HEK293 (cell line): Measurements from ENCODE around the gene SMURF1.

Experiments used
- CTCF ChIA-PET: fragments of 350-600 bp; formaldehyde crosslinking; extraction: SDS; loops from one replicate; lab custom pipeline; 2021; ENCODE audit warnings: antibody characterized with exemption; lab: Yijun Ruan, JAX
- POLR2A ChIA-PET: fragments of 300-600 bp; formaldehyde crosslinking; extraction: SDS; loops from one replicate; lab custom pipeline; 2020; ENCODE audit warnings: antibody characterized with exemption, inconsistent platforms; lab: Yijun Ruan, JAX
- H3K27ac ChIP-seq: fragments of 200-500 bp; sonication (Bioruptor generic); 2 replicates; pipeline ENCODE4 v1.5.1; 2014; ENCODE audit warnings: low read depth, low read length, control low read depth, inconsistent platforms; ENCODE audit errors: extremely low read depth
- H3K36me3 ChIP-seq, 2 experiments: fragments of 200-500 bp in 1 of 2; sonication (Bioruptor generic) in 1 of 2; 1 replicate in 1 of 2; 2 replicates in 1 of 2; pipeline ENCODE4 v1.5.1; 2014 to 2017; ENCODE audit warnings: inconsistent platforms in 2 of 2, low read length in 2 of 2; ENCODE audit not compliant: control insufficient read depth in 2 of 2, insufficient read depth in 1 of 2
- H3K4me1 ChIP-seq: fragments of 200-500 bp; sonication (Bioruptor generic); 2 replicates; pipeline ENCODE4 v1.5.1; 2014; ENCODE audit warnings: mild to moderate bottlenecking, low read length, inconsistent platforms; ENCODE audit not compliant: control insufficient read depth, insufficient read depth
- H3K4me3 ChIP-seq: 2 replicates; pipeline ENCODE4 v1.5.1; 2011; ENCODE audit warnings: low read depth, mild to moderate bottlenecking, control low read depth, low read length, moderate library complexity
- H3K9me3 ChIP-seq: fragments of 200-500 bp; sonication (Bioruptor generic); 2 replicates; pipeline ENCODE4 v1.5.1; 2014; ENCODE audit warnings: low read depth, low read length, inconsistent platforms; ENCODE audit not compliant: control insufficient read depth, insufficient read depth
- ATF2 ChIP-seq: fragments of 450-650 bp; formaldehyde crosslinking; IDR thresholded peaks from 2 replicates; pipeline ENCODE4 v1.5.1; 2016; ENCODE audit warnings: missing biosample characterization, missing genetic modification characterization, low read depth
- BCL11B ChIP-seq: fragments of 450-650 bp; formaldehyde crosslinking; IDR thresholded peaks from 2 replicates; pipeline ENCODE4 v1.5.1; 2016; ENCODE audit warnings: low read depth, missing biosample characterization, missing genetic modification characterization
- EGR2 ChIP-seq: fragments of 450-650 bp; formaldehyde crosslinking; IDR thresholded peaks from 2 replicates; pipeline ENCODE4 v1.5.1; 2016; ENCODE audit warnings: low read depth, missing biosample characterization, missing genetic modification characterization
- KLF17 ChIP-seq: fragments of 450-650 bp; formaldehyde crosslinking; IDR thresholded peaks from 2 replicates; pipeline ENCODE4 v1.5.1; 2016; ENCODE audit warnings: missing biosample characterization, missing genetic modification characterization
- KLF8 ChIP-seq: fragments of 450-650 bp; formaldehyde crosslinking; IDR thresholded peaks from 2 replicates; pipeline ENCODE4 v1.5.1; 2016; ENCODE audit warnings: missing biosample characterization, missing genetic modification characterization
- MZF1 ChIP-seq: fragments of 450-650 bp; formaldehyde crosslinking; IDR thresholded peaks from 2 replicates; pipeline ENCODE4 v1.5.1; 2017; ENCODE audit warnings: missing biosample characterization, missing genetic modification characterization, borderline replicate concordance
- PATZ1 ChIP-seq: fragments of 450-650 bp; formaldehyde crosslinking; IDR thresholded peaks from 2 replicates; pipeline ENCODE4 v1.5.1; 2016; ENCODE audit warnings: missing biosample characterization, missing genetic modification characterization
- PRDM1 ChIP-seq: fragments of 450-650 bp; formaldehyde crosslinking; IDR thresholded peaks from 2 replicates; pipeline ENCODE4; 2016; ENCODE audit warnings: missing biosample characterization, missing genetic modification characterization
- ZBTB11 ChIP-seq: fragments of 450-650 bp; formaldehyde crosslinking; conservative IDR thresholded peaks from 2 replicates; pipeline ENCODE4 v1.5.1; 2016; ENCODE audit warnings: low read depth, missing biosample characterization, missing genetic modification characterization
- ZFHX2 ChIP-seq: fragments of 450-650 bp; formaldehyde crosslinking; conservative IDR thresholded peaks from 2 replicates; pipeline ENCODE4 v1.5.1; 2016; ENCODE audit warnings: missing biosample characterization, missing genetic modification characterization
- ZNF148 ChIP-seq: fragments of 450-650 bp; formaldehyde crosslinking; IDR thresholded peaks from 2 replicates; pipeline ENCODE4 v1.5.0; 2017; ENCODE audit warnings: missing biosample characterization, missing genetic modification characterization, borderline replicate concordance
- ZNF202 ChIP-seq: fragments of 450-650 bp; formaldehyde crosslinking; IDR thresholded peaks from 2 replicates; pipeline ENCODE4 v1.5.1; 2016; ENCODE audit warnings: missing biosample characterization, missing genetic modification characterization, borderline replicate concordance
- ZNF24 ChIP-seq: fragments of 450-650 bp; formaldehyde crosslinking; IDR thresholded peaks from 2 replicates; pipeline ENCODE4 v1.5.1; 2016; ENCODE audit warnings: missing biosample characterization, missing genetic modification characterization
- ZNF324 ChIP-seq: fragments of 450-650 bp; formaldehyde crosslinking; IDR thresholded peaks from 2 replicates; pipeline ENCODE4 v1.5.1; 2016; ENCODE audit warnings: missing biosample characterization, missing genetic modification characterization
- ZNF335 ChIP-seq: fragments of 450-650 bp; formaldehyde crosslinking; conservative IDR thresholded peaks from 2 replicates; pipeline ENCODE4 v1.5.1; 2016; ENCODE audit warnings: missing biosample characterization, missing genetic modification characterization
- ZNF571 ChIP-seq: fragments of 450-650 bp; formaldehyde crosslinking; IDR thresholded peaks from 2 replicates; pipeline ENCODE4 v1.5.0; 2017; ENCODE audit warnings: missing biosample characterization, missing genetic modification characterization
- ZNF600 ChIP-seq: fragments of 450-650 bp; formaldehyde crosslinking; IDR thresholded peaks from 2 replicates; pipeline ENCODE4 v1.5.1; 2016; ENCODE audit warnings: missing biosample characterization, missing genetic modification characterization
- ZNF610 ChIP-seq: fragments of 450-650 bp; formaldehyde crosslinking; IDR thresholded peaks from 2 replicates; pipeline ENCODE4 v1.5.1; 2016; ENCODE audit warnings: missing biosample characterization, missing genetic modification characterization, borderline replicate concordance
- ZNF623 ChIP-seq: fragments of 450-650 bp; formaldehyde crosslinking; IDR thresholded peaks from 2 replicates; pipeline ENCODE4 v1.5.1; 2016; ENCODE audit warnings: missing biosample characterization, missing genetic modification characterization
- ZNF701 ChIP-seq: fragments of 450-650 bp; formaldehyde crosslinking; IDR thresholded peaks from 2 replicates; pipeline ENCODE4 v1.5.1; 2016; ENCODE audit warnings: missing biosample characterization, missing genetic modification characterization

The SMURF1 gene

GRCh38 chr7:99029466-99030435, 114.2 kb downstream of the SMURF1 start (continued):
- no peak for TF ChIP-seq ZNF600 (tag by site-specific recombination)
- no peak for TF ChIP-seq PRDM1 (tag by site-specific recombination)
- TF ChIP-seq ZNF610 = no peak
- no peak for TF ChIP-seq ZBTB11 (tag by site-specific recombination)

- ChIA-PET CTCF (interaction anchor here (1.0 kb wide), 1 partner anchor 285 kb away, joined by 3 read pairs; no protein-coding TSS in a partner anchor), POLR2A (no interaction called here)
- H3K4me1 ChIP-seq = no peaks in the 10 kb centered on the region
- H3K27ac ChIP-seq = no peak overlapping the region
- peaks cover 15 to 55% of the 10 kb centered on the region in 2 experiments; a peak in 2 of 3 replicates for H3K36me3 ChIP-seq
- H3K9me3 ChIP-seq = no peaks in the 10 kb centered on the region
- no peak overlapping the region for H3K4me3 ChIP-seq
- TF ChIP-seq ATF2 (no peak), MZF1 (tag by site-specific recombination) (no peak), ZNF571 (tag by site-specific recombination) (no peak), ZFHX2 (peak; percentile 48), EGR2 (tag by site-specific recombination) (0 out of 2 replicates have a peak, but pooled peaks have one; percentile 29), ZNF701 (tag by site-specific recombination) (no peak), ZNF623 (tag by site-specific recombination) (no peak), BCL11B (tag by site-specific recombination) (no peak)
Measured at GRCh38 chr7:99028261-99028973, 115.5 kb downstream of the SMURF1 start.

GRCh38 chr7:99027841-99028240, 116.1 kb downstream of the SMURF1 start:
- POLR2A ChIA-PET = no interaction called here
- Histone ChIP-seq H3K27ac (no peak overlapping the region), H3K4me3 (no peak overlapping the region), H3K4me1 (no peaks in the 10 kb centered on the region), H3K9me3 (no peaks in the 10 kb centered on the region), H3K36me3 (peaks cover 12 to 49% of the 10 kb centered on the region in 2 experiments; a peak in 2 of 3 replicates)
- TF ChIP-seq ZNF324 (tag by site-specific recombination) (no peak), ZNF148 (tag by site-specific recombination) (no peak), ZNF335 (tag by site-specific recombination) (no peak), KLF8 (tag by site-specific recombination) (no peak), PATZ1 (tag by site-specific recombination) (no peak), ZNF623 (tag by site-specific recombination) (no peak), KLF17 (no peak), ZNF24 (tag by site-specific recombination) (no peak), ZNF202 (tag by site-specific recombination) (no peak)
- CTCF ChIA-PET = interaction anchor here (2.1 kb wide), 1 partner anchor 11 kb away, joined by 4 read pairs; no protein-coding TSS in a partner anchor
